Natural killer cell treated with Interleukin-12 subunit alpha and Interleukin-12 subunit beta and Interleukin-15 and Interleukin-18, amount 100 ng/mL, for 72 hours (primary cell): ENCODE measurements around the gene C3. TPM values are rescaled to one million over a fixed set of nuclear protein-coding genes. Genes with fewer than 3 reads are reported as not detected.

ENCODE experiments used
- ATAC-seq, 2 donors: fragments of 150-1000 bp; cut with Tn5 transposase in 1 of 2; sonication (Bioruptor Pico), chemical (Tn5 transposase) in 1 of 2; 2 replicates each; pipeline ENCODE4 v1.10.0; 2021
- DNase-seq: peaks from one replicate; pipeline ENCODE4 v3.0.0; 2022; ENCODE audit warnings: low spot score
- H3K27ac Mint-ChIP-seq, 2 donors: 1 replicate in 1 of 2; 2 replicates in 1 of 2; pipeline ENCODE4 v1.8.0; 2022; ENCODE audit warnings: mixed read lengths in 2 of 2, mild to moderate bottlenecking in 1 of 2, moderate library complexity in 1 of 2
- H3K27me3 Mint-ChIP-seq, 2 donors: 1 replicate in 1 of 2; 2 replicates in 1 of 2; pipeline ENCODE4 v1.8.0; 2022; ENCODE audit warnings: mixed read lengths in 2 of 2
- H3K36me3 Mint-ChIP-seq: one replicate; pipeline ENCODE4 v1.8.0; 2022; ENCODE audit warnings: mixed read lengths
- H3K4me1 Mint-ChIP-seq, 2 donors: 1 replicate in 1 of 2; 2 replicates in 1 of 2; pipeline ENCODE4 v1.8.0; 2022; ENCODE audit warnings: low read depth in 2 of 2, mixed read lengths in 2 of 2, mild to moderate bottlenecking in 1 of 2
- H3K4me3 Mint-ChIP-seq: one replicate; pipeline ENCODE4 v1.8.0; 2022; ENCODE audit warnings: mixed read lengths
- H3K9me3 Mint-ChIP-seq: 2 replicates; pipeline ENCODE4 v1.8.0; 2022; ENCODE audit warnings: mixed read lengths
- total RNA-seq, 2 donors: library from RNA; stranded (reverse); gene quantifications; one replicate each; pipeline ENCODE4 v1.2.3, GENCODE V29; 2022

The C3 gene
- total RNA-seq, 2 donors from 2014 or later, result 3.5 to 9.2 TPM

- peak in 1 of 2 donors; percentile 46 for ATAC-seq
- Mint-ChIP-seq H3K27me3 (no peaks in the 10 kb centered on the region), H3K36me3 (no peaks in the 10 kb centered on the region), H3K4me3 (no peak overlapping the region), H3K4me1 (peaks cover 0 to 4% of the 10 kb centered on the region in 2 donors), H3K9me3 (no peaks in the 10 kb centered on the region), H3K27ac (no peak overlapping the region)
- DNase-seq, result no peak
These were observed 26.2 kb downstream of the C3 start for GRCh38 chr19:6694147-6694815.

- Mint-ChIP-seq H3K27ac (no peak overlapping the region), H3K4me1 (peaks cover 2 to 4% of the 10 kb centered on the region in 2 donors), H3K27me3 (no peaks in the 10 kb centered on the region), H3K9me3 (no peaks in the 10 kb centered on the region), H3K36me3 (no peaks in the 10 kb centered on the region), H3K4me3 (no peak overlapping the region)
- DNase-seq (no peak), ATAC-seq (no peak)
These were observed 26.8 kb downstream of the C3 start for GRCh38 chr19:6693681-6694080.

DNA sequence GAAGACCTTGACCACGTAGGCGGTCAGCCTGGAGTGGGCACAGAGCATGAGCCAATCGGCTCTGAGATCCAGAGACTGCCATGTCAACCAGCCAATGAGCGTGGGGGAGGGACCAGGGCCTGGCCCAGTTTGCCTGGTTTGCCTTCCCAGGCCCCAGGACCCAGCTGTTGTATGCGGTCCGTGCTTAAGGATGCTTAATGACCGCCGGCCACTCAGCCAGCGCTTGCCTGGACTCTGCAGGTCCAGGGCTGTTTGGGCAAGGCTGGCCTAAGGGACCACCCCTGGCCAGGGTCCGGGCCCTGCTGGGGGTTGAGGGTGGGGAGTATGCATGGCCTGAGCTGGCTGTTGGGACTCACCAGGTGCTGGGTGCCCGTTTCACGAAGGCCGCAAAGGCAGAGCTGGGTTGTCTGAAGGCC, 27.4 kb downstream of the C3 start:
- H3K27me3 Mint-ChIP-seq, result no peaks in the 10 kb centered on the region
- ATAC-seq (no peak), DNase-seq (no peak)
- H3K36me3 Mint-ChIP-seq, result no peaks in the 10 kb centered on the region
- H3K4me1 Mint-ChIP-seq, result peaks cover 4% of the 10 kb centered on the region in 2 donors
- no peak overlapping the region for H3K27ac Mint-ChIP-seq
- H3K4me3 Mint-ChIP-seq, result no peak overlapping the region
- H3K9me3 Mint-ChIP-seq, result no peaks in the 10 kb centered on the region

DNA sequence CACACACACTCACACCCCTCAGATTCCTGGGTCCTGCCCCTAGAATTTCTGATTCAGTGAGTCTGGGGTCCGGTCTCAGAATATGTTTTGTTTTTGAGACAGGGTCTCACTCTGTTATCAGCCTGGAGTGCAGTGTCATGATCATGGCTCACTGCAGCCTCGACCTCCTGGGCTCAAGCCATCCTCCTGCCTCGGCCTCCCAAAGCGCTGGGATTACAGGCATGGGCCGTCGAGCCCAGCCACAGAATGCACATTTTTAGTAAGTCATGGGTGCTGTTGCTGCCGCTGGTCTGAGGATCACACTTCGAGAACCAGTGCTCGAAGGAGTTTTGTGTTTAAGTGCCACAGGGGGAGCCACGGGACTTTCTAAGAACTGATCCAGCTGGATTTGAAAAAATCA, 28.4 kb downstream of the C3 start:
- Mint-ChIP-seq H3K4me1 (peaks cover under 1 to 4% of the 10 kb centered on the region in 2 donors), H3K27ac (no peak overlapping the region), H3K9me3 (no peaks in the 10 kb centered on the region), H3K36me3 (no peaks in the 10 kb centered on the region), H3K4me3 (no peak overlapping the region), H3K27me3 (no peaks in the 10 kb centered on the region)
- ATAC-seq, result no peak
- no peak for DNase-seq

GRCh38 chr19:6691342-6691741, 29.1 kb downstream of the C3 start:
- Mint-ChIP-seq H3K27ac (no peak overlapping the region), H3K4me3 (no peak overlapping the region)

GRCh38 chr19:6690160-6690885, 30.1 kb downstream of the C3 start:
- H3K9me3 Mint-ChIP-seq, result no peaks in the 10 kb centered on the region
- ATAC-seq, result no peak
- peaks cover 0 to 4% of the 10 kb centered on the region in 2 donors for H3K4me1 Mint-ChIP-seq
- H3K27ac Mint-ChIP-seq, result no peak overlapping the region
- no peak overlapping the region for H3K4me3 Mint-ChIP-seq
- no peaks in the 10 kb centered on the region for H3K36me3 Mint-ChIP-seq
- peak; percentile 31 for DNase-seq
- H3K27me3 Mint-ChIP-seq, result no peaks in the 10 kb centered on the region

More at GRCh38 chr19:6691342-6691741, 29.1 kb downstream of the C3 start:
- Mint-ChIP-seq H3K4me1 (peaks cover 0 to 4% of the 10 kb centered on the region in 2 donors), H3K9me3 (no peaks in the 10 kb centered on the region), H3K36me3 (no peaks in the 10 kb centered on the region), H3K27me3 (no peaks in the 10 kb centered on the region)
- ATAC-seq (no peak), DNase-seq (peak; percentile 26)

- H3K36me3 Mint-ChIP-seq, result no peaks in the 10 kb centered on the region
- no peaks in the 10 kb centered on the region for H3K9me3 Mint-ChIP-seq
- no peak for ATAC-seq
- DNase-seq, result peak; percentile 31
- H3K27me3 Mint-ChIP-seq, result peaks cover 0 to 2% of the 10 kb centered on the region in 2 donors
- H3K4me3 Mint-ChIP-seq, result no peak overlapping the region
- peak overlapping the region in 1 of 2 donors; percentile 2 for H3K27ac Mint-ChIP-seq
- H3K4me1 Mint-ChIP-seq, result peaks cover 4 to 6% of the 10 kb centered on the region in 2 donors
These were observed 33.3 kb downstream of the C3 start for GRCh38 chr19:6687114-6687513.

- Mint-ChIP-seq H3K4me1 (peaks cover 4 to 6% of the 10 kb centered on the region in 2 donors), H3K9me3 (no peaks in the 10 kb centered on the region), H3K27ac (peak overlapping the region in 1 of 2 donors; percentile 2), H3K27me3 (peaks cover 0 to 2% of the 10 kb centered on the region in 2 donors), H3K4me3 (no peak overlapping the region), H3K36me3 (no peaks in the 10 kb centered on the region)
- DNase-seq (peak; percentile 29), ATAC-seq (peak in 1 of 2 donors; percentile 43)
These were observed 33.8 kb downstream of the C3 start for GRCh38 chr19:6686628-6686975.

- ATAC-seq (peak in 1 of 2 donors; percentile 20), DNase-seq (peak; percentile 8)
- Mint-ChIP-seq H3K4me1 (peaks cover 4 to 6% of the 10 kb centered on the region in 2 donors), H3K36me3 (no peaks in the 10 kb centered on the region), H3K9me3 (no peaks in the 10 kb centered on the region), H3K27ac (peak overlapping the region in 1 of 2 donors; percentile 2), H3K4me3 (no peak overlapping the region), H3K27me3 (peaks cover 0 to 2% of the 10 kb centered on the region in 2 donors)
These were observed 34.4 kb downstream of the C3 start for GRCh38 chr19:6685962-6686627.

DNA sequence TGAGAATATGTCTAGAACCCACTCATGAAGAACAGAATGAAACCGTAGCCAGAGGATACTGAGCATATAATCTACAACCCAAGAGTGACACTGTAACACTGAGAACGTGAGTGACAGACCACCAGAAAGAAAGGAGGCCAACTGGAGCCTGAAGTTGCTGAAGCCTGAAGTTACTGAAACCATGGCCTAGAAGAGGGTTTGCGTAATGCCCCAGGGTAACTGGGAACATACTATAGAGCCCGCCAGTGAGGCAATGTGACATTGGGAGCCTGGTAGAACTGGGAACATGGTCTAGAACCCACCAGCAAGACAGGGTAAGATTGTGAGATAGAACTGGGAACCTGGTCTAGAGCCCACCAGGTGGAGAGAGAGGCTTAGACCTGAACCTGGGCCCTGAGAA, 35.0 kb downstream of the C3 start:
- H3K27me3 Mint-ChIP-seq, result peaks cover 0 to 2% of the 10 kb centered on the region in 2 donors
- no peaks in the 10 kb centered on the region for H3K9me3 Mint-ChIP-seq
- DNase-seq, result peak; percentile 32
- no peak overlapping the region for H3K4me3 Mint-ChIP-seq
- peaks cover 4 to 6% of the 10 kb centered on the region in 2 donors for H3K4me1 Mint-ChIP-seq
- H3K36me3 Mint-ChIP-seq, result no peaks in the 10 kb centered on the region
- no peak overlapping the region for H3K27ac Mint-ChIP-seq
- ATAC-seq, result no peak

- Mint-ChIP-seq H3K9me3 (no peaks in the 10 kb centered on the region), H3K27me3 (peaks cover 0 to 2% of the 10 kb centered on the region in 2 donors), H3K4me3 (no peak overlapping the region), H3K27ac (no peak overlapping the region), H3K36me3 (no peaks in the 10 kb centered on the region), H3K4me1 (peaks cover 6 to 9% of the 10 kb centered on the region in 2 donors)
- ATAC-seq, result no peak
- DNase-seq, result no peak
These were observed 36.5 kb downstream of the C3 start for GRCh38 chr19:6683971-6684370.

DNA sequence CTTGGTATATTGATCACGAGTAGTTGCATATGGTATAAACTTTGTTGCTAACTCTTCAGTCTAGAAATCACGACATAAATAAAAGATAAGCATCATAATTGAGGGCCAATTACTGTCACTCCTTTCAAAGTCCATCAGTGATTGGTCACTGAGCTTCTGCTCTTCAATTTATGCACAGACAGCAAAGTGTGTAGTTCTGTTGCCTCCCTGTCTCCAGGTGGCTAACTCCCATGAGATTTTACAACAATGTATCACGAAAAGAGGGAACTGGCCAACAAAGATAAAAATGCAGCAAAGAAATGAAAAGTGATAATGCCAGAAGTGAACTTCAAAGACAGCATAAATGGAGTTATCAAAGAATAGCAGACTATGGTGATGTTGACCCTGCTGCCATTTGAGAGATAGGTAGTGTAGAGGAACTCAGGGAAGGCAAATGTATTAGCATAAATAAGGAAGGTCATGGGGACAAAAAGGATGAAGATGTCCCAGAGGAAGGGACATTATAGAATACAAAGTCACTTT, 37.8 kb downstream of the C3 start:
- Mint-ChIP-seq H3K4me1 (peaks cover 16% of the 10 kb centered on the region in 2 donors), H3K4me3 (no peak overlapping the region), H3K27me3 (peaks cover 0 to 2% of the 10 kb centered on the region in 2 donors), H3K27ac (no peak overlapping the region), H3K9me3 (peaks cover 4% of the 10 kb centered on the region), H3K36me3 (no peaks in the 10 kb centered on the region)
- ATAC-seq (no peak), DNase-seq (peak; percentile 6)

GRCh38 chr19:6680141-6680540, 40.3 kb downstream of the C3 start:
- H3K27me3 Mint-ChIP-seq, result peaks cover 0 to 2% of the 10 kb centered on the region in 2 donors
- no peaks in the 10 kb centered on the region for H3K36me3 Mint-ChIP-seq
- DNase-seq (no peak), ATAC-seq (no peak)
- H3K9me3 Mint-ChIP-seq, result peaks cover 4% of the 10 kb centered on the region
- no peak overlapping the region for H3K4me3 Mint-ChIP-seq
- peaks cover 32 to 35% of the 10 kb centered on the region in 2 donors for H3K4me1 Mint-ChIP-seq
- peak overlapping the region in 1 of 2 donors; percentile 12 for H3K27ac Mint-ChIP-seq
